GM18951 (cell line): ENCODE measurements around the gene PLEKHO1.

Source experiments
- POLR2A ChIP-seq: IDR thresholded peaks from 4 replicates; pipeline ENCODE4 v1.6.1; 2011; ENCODE audit warnings: mild to moderate bottlenecking; ENCODE audit not compliant: insufficient read length, insufficient read depth; ENCODE audit errors: extremely low read depth
- in situ Hi-C: fragments of 300-500 bp; cut with MboI; formaldehyde crosslinking; loops from one replicate; pipeline ENCODE4 v1.12.0; 2022; ENCODE audit warnings: low sequenced_read_pairs, mixed read lengths, inconsistent platforms; ENCODE audit not compliant: unreplicated experiment

Gene PLEKHO1, protein sequence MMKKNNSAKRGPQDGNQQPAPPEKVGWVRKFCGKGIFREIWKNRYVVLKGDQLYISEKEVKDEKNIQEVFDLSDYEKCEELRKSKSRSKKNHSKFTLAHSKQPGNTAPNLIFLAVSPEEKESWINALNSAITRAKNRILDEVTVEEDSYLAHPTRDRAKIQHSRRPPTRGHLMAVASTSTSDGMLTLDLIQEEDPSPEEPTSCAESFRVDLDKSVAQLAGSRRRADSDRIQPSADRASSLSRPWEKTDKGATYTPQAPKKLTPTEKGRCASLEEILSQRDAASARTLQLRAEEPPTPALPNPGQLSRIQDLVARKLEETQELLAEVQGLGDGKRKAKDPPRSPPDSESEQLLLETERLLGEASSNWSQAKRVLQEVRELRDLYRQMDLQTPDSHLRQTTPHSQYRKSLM

DNA sequence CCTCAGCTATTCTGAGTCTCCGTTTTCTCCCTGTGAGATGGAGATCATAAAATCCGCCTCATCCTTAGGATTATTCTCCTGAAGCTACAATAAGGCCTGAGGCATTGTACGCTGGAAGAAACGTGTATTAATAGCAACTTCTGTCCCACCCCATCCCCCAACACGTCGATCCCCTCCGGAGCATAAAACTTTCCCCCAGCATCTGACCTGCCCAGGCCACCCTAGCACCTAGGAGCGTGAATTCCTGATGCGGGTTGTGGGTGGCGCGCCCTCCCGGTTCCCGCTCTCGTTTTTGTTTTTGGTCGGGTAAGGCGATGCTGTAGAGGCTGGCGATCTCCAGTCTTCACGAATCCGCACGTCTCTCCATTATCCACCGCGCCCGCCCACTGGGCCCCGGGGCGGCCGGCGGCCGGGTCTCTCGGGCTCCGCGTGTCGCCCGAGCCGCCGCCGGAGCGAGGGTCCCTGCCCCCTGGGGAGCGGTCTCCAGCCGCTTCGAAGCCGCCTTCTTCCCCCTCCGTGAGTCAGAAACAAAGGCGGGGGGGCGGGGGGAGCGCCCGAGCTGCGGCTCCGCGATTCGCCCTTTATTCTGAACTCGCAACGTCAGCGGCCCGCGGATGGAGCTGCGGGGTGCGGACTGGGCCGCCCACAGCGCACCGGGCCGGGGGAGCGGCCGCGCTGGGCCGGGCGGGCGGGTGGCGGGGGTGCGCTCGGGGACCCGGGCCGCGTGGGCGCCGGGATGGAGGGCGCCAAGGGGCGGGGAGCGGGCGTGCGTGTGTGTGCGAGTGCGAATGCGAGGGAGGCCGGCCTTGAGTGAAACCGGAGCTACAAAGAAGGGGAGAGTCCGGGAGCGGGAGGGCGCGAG, at the start of gene PLEKHO1:
Gene PLEKHO1 (plus strand): TSS at position 646 of the 862 bp plus-strand sequence. CDS start 342 bp downstream, outside the sequence.
- in situ Hi-C loops, result no loop called here
- peak; percentile 66 for TF ChIP-seq POLR2A

- no peak for TF ChIP-seq POLR2A
- in situ Hi-C loops, result no loop called here
These were observed 46.7 kb upstream of the PLEKHO1 start for GRCh38 chr1:150102986-150103385.

DNA sequence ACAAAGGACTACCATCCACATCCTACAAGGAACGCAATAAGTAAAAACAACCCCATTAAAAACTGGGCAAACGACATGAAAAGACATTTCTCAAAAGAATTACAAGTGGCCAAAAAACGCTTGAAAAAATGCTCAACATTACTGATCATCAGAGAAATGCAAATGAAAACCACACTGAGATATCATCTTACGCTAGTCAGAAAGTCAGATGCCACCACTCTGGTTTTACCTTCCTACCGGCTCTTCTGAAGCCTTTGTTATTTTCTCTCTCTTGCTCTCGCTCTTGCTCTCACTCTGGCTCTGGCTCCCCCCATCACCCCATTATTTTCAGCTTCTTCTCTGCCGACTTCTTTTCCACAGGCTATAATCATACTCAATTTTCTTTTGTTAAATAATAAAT, 43.4 kb upstream of the PLEKHO1 start:
- in situ Hi-C loops, result no loop called here
- no peak for TF ChIP-seq POLR2A

- in situ Hi-C loops, result no loop called here
- no peak for TF ChIP-seq POLR2A
These were observed 40.1 kb upstream of the PLEKHO1 start for GRCh38 chr1:150109586-150109985.

DNA sequence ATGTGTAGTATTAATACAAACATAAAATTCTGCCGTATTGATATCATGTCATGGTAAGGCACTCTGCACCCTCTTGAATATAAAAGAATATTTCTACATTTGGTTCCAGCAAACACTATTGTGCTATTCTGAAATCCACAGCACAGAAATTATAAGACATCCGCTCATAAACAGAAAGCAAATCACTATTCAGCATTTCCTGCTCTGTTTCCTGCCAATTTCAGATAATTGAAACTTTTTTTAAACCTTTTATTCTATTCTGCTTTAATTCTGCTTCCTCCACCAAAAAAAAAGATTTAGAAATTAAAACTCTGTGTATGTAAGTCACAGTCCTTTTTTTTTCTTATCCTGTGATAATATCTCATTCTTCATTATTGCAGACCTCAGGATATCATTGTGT, 39.6 kb upstream of the PLEKHO1 start:
- no peak for TF ChIP-seq POLR2A
- in situ Hi-C loops, result no loop called here

- TF ChIP-seq POLR2A, result no peak
- in situ Hi-C loops, result no loop called here
These were observed 38.0 kb upstream of the PLEKHO1 start for GRCh38 chr1:150111670-150112069.

GRCh38 chr1:150115121-150115520, 34.6 kb upstream of the PLEKHO1 start:
- TF ChIP-seq POLR2A, result no peak
- in situ Hi-C loops, result no loop called here

DNA sequence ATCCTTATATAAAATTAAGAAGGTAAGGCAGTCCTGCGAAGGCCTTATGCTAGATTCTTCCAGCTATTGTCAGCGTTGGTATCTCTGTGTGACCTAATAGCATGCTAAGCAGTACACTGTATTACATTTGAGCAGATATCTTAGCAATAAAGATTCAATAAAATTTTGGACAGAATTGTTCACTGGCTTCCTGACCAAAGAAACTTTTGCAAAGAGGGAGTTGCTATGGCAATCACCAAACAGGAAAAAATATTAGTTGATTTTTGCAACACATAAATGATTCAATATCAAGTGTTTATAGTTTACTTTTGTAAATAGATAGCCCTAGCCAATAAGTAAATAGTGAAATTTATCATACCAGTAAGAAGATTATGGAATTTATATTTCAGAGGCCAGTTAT, 31.0 kb upstream of the PLEKHO1 start:
- in situ Hi-C loops, result no loop called here

DNA sequence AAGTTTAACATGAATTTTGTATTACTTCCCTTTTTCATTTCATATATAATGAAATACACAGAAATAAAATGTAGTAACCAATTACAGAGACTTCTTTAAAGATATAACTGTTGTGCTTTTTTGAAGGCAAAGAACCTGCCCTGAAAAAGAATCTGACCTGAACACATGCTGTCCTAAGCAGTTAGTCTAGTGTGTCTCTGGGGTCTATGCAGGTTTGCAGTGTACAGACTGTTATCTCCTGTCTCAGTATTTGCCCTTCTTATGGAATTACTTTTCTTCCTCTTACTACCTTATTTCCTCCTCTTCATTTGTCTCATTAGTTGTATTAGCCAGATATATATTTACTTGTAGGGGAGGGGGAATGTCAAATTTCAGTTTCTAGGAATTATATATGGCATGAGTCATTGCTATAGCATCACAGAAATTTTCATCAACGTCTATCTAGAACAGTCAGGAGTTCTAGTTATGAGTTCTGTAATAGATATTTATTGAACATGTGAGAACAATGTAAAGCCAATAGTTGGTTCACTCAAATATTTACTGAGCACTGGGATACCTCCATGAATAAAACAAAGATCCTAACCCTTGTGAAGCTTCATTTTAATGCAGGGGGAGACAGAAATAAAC, 28.4 kb upstream of the PLEKHO1 start:
- in situ Hi-C loops, result no loop called here
- no peak for TF ChIP-seq POLR2A

More for the DNA sequence above, 31.0 kb upstream of the PLEKHO1 start:
- no peak for TF ChIP-seq POLR2A

DNA sequence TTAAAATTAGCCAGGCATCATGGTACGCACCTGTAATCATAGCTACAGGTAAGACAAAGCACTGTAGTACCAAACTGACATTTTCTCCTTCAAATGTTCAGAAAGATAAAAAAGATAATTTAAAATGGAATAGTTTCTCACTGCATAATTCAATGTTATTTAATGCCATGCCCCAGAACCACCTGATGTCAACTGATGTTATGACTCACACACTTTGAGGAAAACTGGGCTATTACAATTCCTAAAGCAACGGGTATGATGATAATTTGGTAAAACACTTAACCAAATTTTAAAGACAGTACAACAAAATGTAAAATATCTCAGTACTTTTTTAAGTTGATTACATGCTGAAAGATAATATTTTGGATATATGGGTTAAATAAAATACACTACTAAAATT, 22.9 kb upstream of the PLEKHO1 start:
- in situ Hi-C loops, result no loop called here
- no peak for TF ChIP-seq POLR2A

DNA sequence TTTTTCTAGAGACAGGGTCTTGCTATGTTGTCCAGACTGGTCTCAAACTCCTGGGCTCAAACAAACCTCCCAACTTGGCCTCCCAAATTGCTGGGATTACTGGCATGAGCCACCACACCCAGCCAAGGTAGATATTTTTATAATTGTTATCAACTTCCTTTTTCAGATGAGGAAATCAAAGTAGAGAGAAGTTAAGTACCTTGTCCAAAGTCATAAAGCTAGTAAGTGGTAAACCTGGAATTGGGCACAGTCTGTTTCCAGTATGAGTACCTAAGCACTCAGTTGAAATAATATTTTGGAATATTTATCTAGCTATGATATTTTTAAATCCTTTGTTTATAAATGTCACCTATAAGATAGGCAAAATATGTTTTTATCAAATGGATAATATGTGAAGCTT, 22.3 kb upstream of the PLEKHO1 start:
- in situ Hi-C loops, result no loop called here
- TF ChIP-seq POLR2A, result no peak

GRCh38 chr1:150127868-150128267, 21.8 kb upstream of the PLEKHO1 start:
- in situ Hi-C loops, result no loop called here
- TF ChIP-seq POLR2A, result no peak

- TF ChIP-seq POLR2A, result no peak
- in situ Hi-C loops, result no loop called here
These were observed 17.3 kb upstream of the PLEKHO1 start for GRCh38 chr1:150132372-150132771.
